Psoas muscle (tissue), 8 donors: ENCODE measurements around the gene TCEAL4. TPM values are rescaled to one million over a fixed set of nuclear protein-coding genes. Genes with fewer than 3 reads are reported as not detected.

Experiments used
- ATAC-seq, 4 donors: fragments of 200-7000 bp; cut with Tn5 transposase; one replicate each; pipeline ENCODE4 v1.9.1; 2020; ENCODE audit warnings: moderate library complexity in 3 of 4, mild to moderate bottlenecking in 2 of 4
- DNase-seq, 2 donors: peaks; one replicate each; pipeline ENCODE4 v3.0.0-alpha.2; 2020
- H3K27ac ChIP-seq: fragments of 200-600 bp; one replicate; pipeline ENCODE4 v1.8.0; 2022
- H3K27me3 ChIP-seq, 3 donors: fragments of 200-600 bp in 1 of 3; one replicate each; pipeline versions ENCODE4 v1.6.1 to v1.8.0; 2013 to 2022; ENCODE audit warnings: low read length in 2 of 3, mild to moderate bottlenecking in 2 of 3, moderate library complexity in 1 of 3; ENCODE audit not compliant: insufficient read depth in 3 of 3
- H3K36me3 ChIP-seq, 2 donors: fragments of 200-600 bp in 1 of 2; one replicate each; pipeline versions ENCODE4 v1.6.1 to v1.8.0; 2013 to 2022; ENCODE audit warnings: low read depth in 1 of 2, mild to moderate bottlenecking in 1 of 2, moderate library complexity in 1 of 2; ENCODE audit not compliant: insufficient read depth in 1 of 2
- H3K4me1 ChIP-seq: fragments of 200-600 bp; one replicate; pipeline ENCODE4 v1.8.0; 2022
- H3K4me3 ChIP-seq: fragments of 200-600 bp; one replicate; pipeline ENCODE4 v1.8.0; 2022; ENCODE audit warnings: mild to moderate bottlenecking
- H3K9me3 ChIP-seq: fragments of 200-600 bp; one replicate; pipeline ENCODE4 v1.8.0; 2022
- CTCF ChIP-seq: fragments of 200-600 bp; IDR thresholded peaks from one replicate; pipeline ENCODE4 v1.8.0; 2022; ENCODE audit warnings: antibody characterized with exemption
- WGBS, 3 donors: extraction: QIAGEN DNeasy Blood & Tissue Kit; methylation state at CpG; one replicate each; pipeline versions ENCODE4 v1.1.6 to v1.1.7; 2013; 5-methylcytosine and 5-hydroxymethylcytosine counted together
- intact Hi-C, 2 donors: fragments of 100-400 bp; cut with DNase I; formaldehyde crosslinking; loops; one replicate each; pipeline versions ENCODE4 v1.11.0 to v1.14.2; 2022
- polyA plus RNA-seq, 3 donors: library from polyadenylated mRNA; stranded (reverse); fragments of 200-250 nt; gene quantifications; one replicate each; pipeline ENCODE4 v1.2.3, GENCODE V29; 2013
- total RNA-seq, 4 donors: library from RNA; stranded (reverse); fragmentation: NEBNext Ultra II Directional in 2 of 4; extraction: Animal tissue kit (Norgen Biotek cat#: 25700) in 2 of 4; gene quantifications; one replicate each; pipeline versions ENCODE4 v1.2.1 to v1.2.4, GENCODE V29; 2021 to 2023
- donor health status: healthy with polysubstance abuse.
- donor health status: DM: no; HTN: no; CAD: no; lungs with moderate emphysema.
- donor health status: Bipolar disorder and iron deficiency.
- donor health status: healthy.
- donor health status: DM: yes; HTN: yes; CAD: no.
- donor health status: DM: no; HTN: no; CAD: no.
- donor health status: DM: no; HTN: no; CAD: no.
- donor health status: DM: yes; HTN: yes; CAD: no.

The TCEAL4 gene
- total and polyA plus RNA-seq, 7 donors = 28.6 to 66.6 (median 37.2) TPM

- no peak for ATAC-seq
- no peak for TF ChIP-seq CTCF
- Histone ChIP-seq H3K36me3 (no peaks in the 10 kb centered on the region), H3K9me3 (no peaks in the 10 kb centered on the region), H3K4me3 (no peak overlapping the region), H3K27ac (no peak overlapping the region), H3K27me3 (peaks cover 0 to 8% (median 0%) of the 10 kb centered on the region in 3 donors), H3K4me1 (no peaks in the 10 kb centered on the region)
- intact Hi-C loops = loop anchor here (10.0 kb wide), 4 partner anchors 86 to 276 kb away; partner anchors contain the start of genes MORF4L2 (in 1 of the 2) and TCEAL1 (in 1 of the 2)
- DNase-seq = no peak
Measured at GRCh38 chrX:103538728-103539127, 46.6 kb upstream of the TCEAL4 start.

- WGBS, 3 donors = 60 to 98% (median 85%) methylated on average over 2 of the region's 2 CpGs
- ATAC-seq (no peak), DNase-seq (no peak)
- H3K4me3 ChIP-seq = no peak overlapping the region
- H3K36me3 ChIP-seq = no peaks in the 10 kb centered on the region
- H3K27ac ChIP-seq = no peak overlapping the region
- peaks cover 0 to 8% (median 0%) of the 10 kb centered on the region in 3 donors for H3K27me3 ChIP-seq
- no peaks in the 10 kb centered on the region for H3K4me1 ChIP-seq
- intact Hi-C loops = loop anchor here (10.0 kb wide), 4 partner anchors 85 to 275 kb away; partner anchors contain the start of genes MORF4L2 (in 1 of the 2) and TCEAL1 (in 1 of the 2)
- no peaks in the 10 kb centered on the region for H3K9me3 ChIP-seq
- no peak for TF ChIP-seq CTCF
Measured at GRCh38 chrX:103539695-103540094, 45.6 kb upstream of the TCEAL4 start.

- H3K36me3 ChIP-seq = no peaks in the 10 kb centered on the region
- no peak overlapping the region for H3K27ac ChIP-seq
- H3K4me3 ChIP-seq = no peak overlapping the region
- no peaks in the 10 kb centered on the region for H3K4me1 ChIP-seq
- DNase-seq = no peak
- H3K9me3 ChIP-seq = no peaks in the 10 kb centered on the region
- intact Hi-C loops = no loop called here
- peaks cover 0 to 8% (median 0%) of the 10 kb centered on the region in 3 donors for H3K27me3 ChIP-seq
- TF ChIP-seq CTCF = no peak
- ATAC-seq = no peak
Measured at GRCh38 chrX:103540145-103540544, 45.2 kb upstream of the TCEAL4 start.

GRCh38 chrX:103549916-103550315, 35.4 kb upstream of the TCEAL4 start:
- Histone ChIP-seq H3K4me3 (no peak overlapping the region), H3K9me3 (no peaks in the 10 kb centered on the region), H3K27me3 (peaks cover 0 to 3% (median 0%) of the 10 kb centered on the region in 3 donors), H3K36me3 (no peaks in the 10 kb centered on the region), H3K4me1 (no peaks in the 10 kb centered on the region), H3K27ac (no peak overlapping the region)
- ATAC-seq = no peak
- intact Hi-C loops = no loop called here
- DNase-seq = no peak
- TF ChIP-seq CTCF = no peak
- 56 to 60% (median 59%) methylated on average over 3 of the region's 3 CpGs for WGBS, 3 donors

- Histone ChIP-seq H3K27ac (no peak overlapping the region), H3K9me3 (no peaks in the 10 kb centered on the region), H3K4me3 (no peak overlapping the region), H3K36me3 (no peaks in the 10 kb centered on the region), H3K27me3 (peaks cover 0 to 5% (median 0%) of the 10 kb centered on the region in 3 donors), H3K4me1 (no peaks in the 10 kb centered on the region)
- 46 to 70% (median 69%) methylated on average over 3 of the region's 3 CpGs for WGBS, 3 donors
- DNase-seq (no peak), ATAC-seq (no peak)
- TF ChIP-seq CTCF = no peak
- intact Hi-C loops = no loop called here
Measured at GRCh38 chrX:103550415-103551051, 34.8 kb upstream of the TCEAL4 start.
